Esophagus muscularis mucosa (tissue), 4 donors: ENCODE data around the gene EML3. TPM values are rescaled to one million over a fixed set of nuclear protein-coding genes. Genes with fewer than 3 reads are reported as not detected.

Source experiments
- DNase-seq: peaks from one replicate; pipeline ENCODE4 v3.0.0-alpha.2; 2017; ENCODE audit errors: extremely low spot score
- H3K27ac ChIP-seq, 4 donors: fragments of 200-600 bp; sonication (generic); replicated peaks in 1 of 4; 1 replicate in 3 of 4; 2 replicates in 1 of 4; pipeline ENCODE4 v1.5.1; 2016 to 2019; ENCODE audit warnings: mild to moderate bottlenecking in 1 of 4
- H3K27me3 ChIP-seq, 4 donors: fragments of 200-600 bp; sonication (generic); one replicate each; pipeline versions ENCODE4 v1.5.1 to v1.6.0; 2016 to 2019
- H3K36me3 ChIP-seq, 4 donors: fragments of 200-600 bp; sonication (generic); one replicate each; pipeline ENCODE4 v1.5.1; 2016 to 2019
- H3K4me1 ChIP-seq, 4 donors: fragments of 200-600 bp; sonication (generic); one replicate each; pipeline ENCODE4 v1.5.1; 2016 to 2019
- H3K4me3 ChIP-seq, 4 donors: fragments of 200-600 bp; sonication (generic); 1 replicate in 2 of 4; 2 replicates in 2 of 4; pipeline ENCODE4 v1.5.1; 2016 to 2019; ENCODE audit warnings: mild to moderate bottlenecking in 4 of 4, moderate library complexity in 1 of 4
- H3K9me3 ChIP-seq, 4 donors: fragments of 200-600 bp; sonication (generic); 1 replicate in 3 of 4; 2 replicates in 1 of 4; pipeline ENCODE4 v1.5.1; 2016 to 2019
- EP300 ChIP-seq: sonication (generic); formaldehyde crosslinking; IDR thresholded peaks from one replicate; pipeline ENCODE4 v1.6.1; 2017; ENCODE audit warnings: antibody characterized with exemption
- POLR2A ChIP-seq: fragments of 450-650 bp; IDR thresholded peaks from one replicate; pipeline ENCODE4 v1.6.1; 2017; ENCODE audit warnings: antibody characterized with exemption, moderate library complexity, mild to moderate bottlenecking, low read depth
- POLR2AphosphoS5 ChIP-seq, 2 donors: sonication (generic); formaldehyde crosslinking; IDR thresholded peaks; one replicate each; pipeline ENCODE4 v1.6.1; 2017; ENCODE audit warnings: antibody characterized with exemption in 2 of 2
- WGBS: methylation state at CpG from one replicate; pipeline ENCODE4 v1.1.5; 2018; 5-methylcytosine and 5-hydroxymethylcytosine counted together
- intact Hi-C: fragments of 100-400 bp; cut with DNase I; formaldehyde crosslinking; loops from one replicate; pipeline ENCODE4 v1.15.1; 2023
- total RNA-seq, 4 donors: library from RNA; depleted of rRNA; stranded (reverse); fragments of >200 nt; gene quantifications; one replicate each; pipeline versions ENCODE4 v1.1.0 to v1.2.1, GENCODE V29; 2016
- TF ChIP-seq, protein P1 (sequence below), 3 experiments: fragments of 200-600 bp in 2 of 3; fragments of 450-650 bp in 1 of 3; sonication (generic) in 2 of 3; IDR thresholded peaks; one replicate each; pipeline ENCODE4 v1.5.1; 2017 to 2019; ENCODE audit warnings: antibody characterized with exemption in 3 of 3, mild to moderate bottlenecking in 2 of 3, moderate library complexity in 1 of 3

The EML3 gene
- total RNA-seq, 4 donors from 2014 or later = 27.0 to 33.6 (median 29.0) TPM

DNA sequence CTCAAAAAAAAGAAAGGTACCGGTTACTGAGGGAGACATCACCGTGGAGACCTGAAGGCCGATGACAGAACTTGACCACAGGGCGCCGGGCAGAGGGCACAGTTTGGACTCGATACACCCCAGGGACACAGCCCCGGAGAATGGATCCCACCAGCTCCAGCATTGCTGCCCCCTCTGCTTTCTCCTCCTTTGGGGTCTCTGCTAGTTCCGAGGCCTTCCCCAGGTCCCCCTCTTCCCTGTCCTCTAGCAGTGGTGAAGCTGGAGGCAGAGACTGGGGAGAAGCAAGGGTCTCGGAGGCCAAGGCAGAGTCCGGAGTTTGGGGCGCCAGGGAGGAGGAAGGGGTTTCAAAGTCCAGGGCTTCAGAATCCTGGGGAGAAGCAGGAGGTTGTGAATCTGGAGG is 34.0 kb downstream of the EML3 start:
- Histone ChIP-seq H3K27me3 (no peaks in the 10 kb centered on the region), H3K27ac (peak overlapping the region in 2 of 4 donors; percentile 14 to 44), H3K36me3 (peaks cover 20 to 77% (median 59%) of the 10 kb centered on the region in 4 donors), H3K4me3 (no peak overlapping the region), H3K4me1 (peaks cover 23 to 29% (median 26%) of the 10 kb centered on the region in 4 donors), H3K9me3 (no peaks in the 10 kb centered on the region)
- WGBS = 96% methylated on average over 8 of the region's 11 CpGs
- TF ChIP-seq POLR2AphosphoS5 (IDR thresholded peaks at IDR 0.05) (no peak), POLR2A (no peak), EP300 (no peak)
- TF ChIP-seq, protein P1, sequence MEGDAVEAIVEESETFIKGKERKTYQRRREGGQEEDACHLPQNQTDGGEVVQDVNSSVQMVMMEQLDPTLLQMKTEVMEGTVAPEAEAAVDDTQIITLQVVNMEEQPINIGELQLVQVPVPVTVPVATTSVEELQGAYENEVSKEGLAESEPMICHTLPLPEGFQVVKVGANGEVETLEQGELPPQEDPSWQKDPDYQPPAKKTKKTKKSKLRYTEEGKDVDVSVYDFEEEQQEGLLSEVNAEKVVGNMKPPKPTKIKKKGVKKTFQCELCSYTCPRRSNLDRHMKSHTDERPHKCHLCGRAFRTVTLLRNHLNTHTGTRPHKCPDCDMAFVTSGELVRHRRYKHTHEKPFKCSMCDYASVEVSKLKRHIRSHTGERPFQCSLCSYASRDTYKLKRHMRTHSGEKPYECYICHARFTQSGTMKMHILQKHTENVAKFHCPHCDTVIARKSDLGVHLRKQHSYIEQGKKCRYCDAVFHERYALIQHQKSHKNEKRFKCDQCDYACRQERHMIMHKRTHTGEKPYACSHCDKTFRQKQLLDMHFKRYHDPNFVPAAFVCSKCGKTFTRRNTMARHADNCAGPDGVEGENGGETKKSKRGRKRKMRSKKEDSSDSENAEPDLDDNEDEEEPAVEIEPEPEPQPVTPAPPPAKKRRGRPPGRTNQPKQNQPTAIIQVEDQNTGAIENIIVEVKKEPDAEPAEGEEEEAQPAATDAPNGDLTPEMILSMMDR (IDR thresholded peaks at IDR 0.05) = no peak
- intact Hi-C loops = no loop called here
- no peak for DNase-seq

DNA sequence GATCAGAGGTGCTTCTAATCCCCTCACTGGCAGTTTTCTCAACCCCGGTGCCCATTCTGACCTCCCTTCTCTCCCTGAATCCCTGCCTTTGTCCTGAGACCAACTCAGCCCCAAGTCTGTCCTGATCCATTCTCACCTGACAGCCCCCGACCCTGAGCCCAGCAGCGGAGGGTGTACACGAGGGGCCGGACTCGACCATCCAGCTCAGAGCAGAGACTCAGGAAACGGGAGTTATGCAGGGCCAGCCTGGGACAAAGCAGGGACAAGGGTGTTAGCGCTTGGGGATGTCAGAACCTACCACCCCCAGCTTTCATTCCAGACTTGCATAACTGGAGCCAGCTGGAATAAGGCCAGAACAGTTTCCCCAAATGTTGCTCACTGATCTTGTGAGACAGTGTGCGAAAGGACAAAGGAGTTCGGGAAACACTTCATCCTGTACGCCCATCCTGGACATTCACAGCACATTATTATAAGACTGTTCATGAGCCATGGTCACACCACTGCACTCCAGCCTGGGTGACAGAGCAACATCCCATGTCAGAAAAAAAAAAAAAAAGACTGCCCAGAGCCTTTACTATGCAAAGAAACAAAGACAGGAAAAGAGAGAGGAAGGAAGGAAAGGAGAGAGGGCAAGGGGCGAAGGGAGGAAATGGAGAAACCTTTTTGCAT is 35.4 kb downstream of the EML3 start:
- Histone ChIP-seq H3K27me3 (no peaks in the 10 kb centered on the region), H3K4me1 (peaks cover 31 to 42% (median 35%) of the 10 kb centered on the region in 4 donors), H3K4me3 (peak overlapping the region in 1 of 4 donors; percentile 7), H3K36me3 (peaks cover 20 to 69% (median 60%) of the 10 kb centered on the region in 4 donors), H3K9me3 (no peaks in the 10 kb centered on the region), H3K27ac (peak overlapping the region; percentile 51 to 96 (median 94))
- no peak for DNase-seq
- WGBS = 79% methylated on average over 12 of the region's 12 CpGs
- intact Hi-C loops = no loop called here
- TF ChIP-seq, protein P1 (IDR thresholded peaks at IDR 0.05) = no peak
- TF ChIP-seq POLR2AphosphoS5 (IDR thresholded peaks at IDR 0.05) (peak; percentile 62 to 66), EP300 (no peak), POLR2A (no peak)

DNA sequence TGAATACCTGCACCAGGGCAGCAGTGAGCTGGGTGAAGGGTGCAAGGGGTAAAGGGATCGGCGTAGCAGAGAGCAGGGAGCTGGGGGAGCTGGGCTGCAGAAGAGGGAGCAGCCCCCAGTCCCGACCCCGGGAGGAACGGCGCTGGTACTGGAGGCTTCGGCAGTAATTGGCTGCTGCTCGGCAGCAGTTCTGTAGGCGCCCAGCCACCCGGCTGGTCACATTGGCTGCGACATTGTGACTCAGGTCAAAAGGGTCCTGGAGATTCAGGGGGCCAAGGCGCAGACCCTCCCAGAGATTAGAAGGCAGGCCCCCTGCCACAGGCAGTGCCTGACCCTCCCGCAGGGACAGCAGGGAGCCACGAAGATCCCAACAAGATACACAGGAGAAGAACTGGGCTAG is 36.7 kb downstream of the EML3 start:
- Histone ChIP-seq H3K27me3 (no peaks in the 10 kb centered on the region), H3K36me3 (peaks cover 25 to 69% (median 58%) of the 10 kb centered on the region in 4 donors), H3K4me1 (peaks cover 42 to 55% (median 48%) of the 10 kb centered on the region in 4 donors), H3K4me3 (peak overlapping the region in 3 of 4 donors; percentile 74 to 84 (median 81)), H3K27ac (peak overlapping the region; percentile 93 to 96 (median 94)), H3K9me3 (no peaks in the 10 kb centered on the region)
- intact Hi-C loops = no loop called here
- DNase-seq = no peak
- WGBS = 88% methylated on average over 5 of the region's 14 CpGs
- no peak for TF ChIP-seq POLR2AphosphoS5 (IDR thresholded peaks at IDR 0.05)
- TF ChIP-seq POLR2A = no peak
- TF ChIP-seq EP300 = no peak
- TF ChIP-seq, protein P1 (IDR thresholded peaks at IDR 0.05) = no peak

DNA sequence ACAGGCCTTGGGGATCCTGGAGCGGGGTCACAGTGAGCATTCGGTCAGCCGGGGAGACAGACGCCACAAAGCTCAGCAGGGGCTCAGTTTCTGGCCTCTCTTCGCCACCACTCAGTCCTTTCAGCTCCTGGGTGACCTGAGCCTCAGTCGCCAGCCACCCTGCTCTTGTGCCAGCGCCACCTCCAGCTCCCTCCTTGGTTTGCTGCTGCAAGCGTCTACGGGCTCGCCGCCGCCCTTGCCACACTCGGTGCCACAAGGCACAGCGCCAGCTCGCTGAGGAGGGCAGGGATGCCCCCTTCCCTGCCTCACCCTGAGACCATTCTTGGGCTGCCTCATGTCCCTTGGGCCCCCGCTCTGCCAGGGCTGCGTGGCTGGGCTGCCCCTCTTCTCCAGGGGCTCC is 37.4 kb downstream of the EML3 start:
- intact Hi-C loops = no loop called here
- no peak for DNase-seq
- peaks cover 42 to 62% (median 55%) of the 10 kb centered on the region in 4 donors for H3K4me1 ChIP-seq
- peak overlapping the region; percentile 93 to 96 (median 94) for H3K27ac ChIP-seq
- 63% methylated on average over 13 of the region's 17 CpGs for WGBS
- H3K4me3 ChIP-seq = peak overlapping the region; percentile 74 to 84 (median 81)
- TF ChIP-seq POLR2A = no peak
- no peak for TF ChIP-seq POLR2AphosphoS5 (IDR thresholded peaks at IDR 0.05)
- no peak for TF ChIP-seq EP300
- TF ChIP-seq, protein P1 (IDR thresholded peaks at IDR 0.05) = no peak
- no peaks in the 10 kb centered on the region for H3K9me3 ChIP-seq
- H3K27me3 ChIP-seq = no peaks in the 10 kb centered on the region
- H3K36me3 ChIP-seq = peaks cover 32 to 71% (median 62%) of the 10 kb centered on the region in 4 donors
